K562 (cell line): ENCODE results near the gene ZNF814. TPM values are rescaled to one million over a fixed set of nuclear protein-coding genes. Genes with fewer than 3 reads are reported as not detected.
A peak's percentile ranks its signal among the peaks of the same experiment; 100 is the strongest.
"Not testable (repeated sequence)": the region's sequence is repeated elsewhere in the genome, so short reads cannot be mapped to it uniquely, and the experiment has no call there.

Experiments
- ATAC-seq: fragments of 200-7000 bp; cut with Tn5 transposase; 3 replicates; pipeline ENCODE4 v1.9.1; 2020; ENCODE audit warnings: moderate library complexity
- BruUV-seq: library from RNA; stranded (reverse); fragments of 400-500 nt; replicated peaks from 2 replicates; lab custom pipeline; 2021; lab: Mats Ljungman, UMichigan
- CTCF ChIA-PET: fragments of 300-600 bp; formaldehyde crosslinking; extraction: SDS; loops from one replicate; lab custom pipeline; 2021; ENCODE audit warnings: low intra/inter-chr PET ratio; lab: Yijun Ruan, JAX
- POLR2A ChIA-PET: fragments of 300-600, 350-650 bp; sonication (Branson Sonifier 250); formaldehyde crosslinking; extraction: SDS; loops from one replicate; lab custom pipeline; 2021; ENCODE audit warnings: antibody characterized with exemption, inconsistent platforms; lab: Yijun Ruan, JAX
- DNase-seq, 4 experiments: peaks; one replicate each; pipeline versions ENCODE4 v3.0.0 to v3.0.0-alpha.2; 2011 to 2018; ENCODE audit warnings: low spot score in 3 of 4, mixed read lengths in 3 of 4; ENCODE audit errors: extremely low read depth in 1 of 4
- FAIRE-seq: peaks from 2 replicates; lab custom pipeline; 2011; peaks lifted over from hg19 to GRCh38; lab: Jason Lieb, UNC
- H2AFZ ChIP-seq: 2 replicates; pipeline ENCODE4 v1.6.0; 2011; ENCODE audit warnings: low read depth, low read length, control low read depth, inconsistent platforms
- H3K27ac ChIP-seq: fragments of 200-600 bp; 3 replicates; pipeline ENCODE4 v1.8.0; 2011; ENCODE audit warnings: low read depth, mild to moderate bottlenecking, control low read depth, inconsistent platforms, low read length, moderate library complexity, mixed read lengths; ENCODE audit errors: extremely low read depth
- H3K27me3 ChIP-seq, 2 experiments: fragments of 300-600 bp in 1 of 2; 2 replicates in 1 of 2; 3 replicates in 1 of 2; pipeline versions ENCODE4 v1.6.0 to v1.8.0; 2011; ENCODE audit warnings: inconsistent platforms in 2 of 2, low read length in 2 of 2, mild to moderate bottlenecking in 1 of 2, mixed read lengths in 1 of 2, moderate library complexity in 1 of 2; ENCODE audit not compliant: control insufficient read depth in 2 of 2, insufficient read depth in 2 of 2
- H3K36me3 ChIP-seq: fragments of 300-600 bp; 3 replicates; pipeline ENCODE4 v1.8.0; 2011; ENCODE audit warnings: mild to moderate bottlenecking, low read length, inconsistent platforms; ENCODE audit not compliant: control insufficient read depth, insufficient read depth
- H3K4me1 ChIP-seq, 2 experiments: fragments of 200-600 bp in 1 of 2; replicated peaks in 1 of 2; 2 replicates in 1 of 2; 3 replicates in 1 of 2; pipeline versions ENCODE4 v1.5.1 to v1.8.0; 2011; ENCODE audit warnings: inconsistent platforms in 2 of 2, low read length in 2 of 2, mild to moderate bottlenecking in 1 of 2, mixed read lengths in 1 of 2, moderate library complexity in 1 of 2; ENCODE audit not compliant: control insufficient read depth in 2 of 2, insufficient read depth in 2 of 2
- H3K4me2 ChIP-seq: 2 replicates; pipeline ENCODE4 v1.6.1; 2011; ENCODE audit warnings: low read length, control low read depth, inconsistent platforms, mixed read lengths; ENCODE audit not compliant: insufficient read depth
- H3K4me3 ChIP-seq: fragments of 200-600 bp; sonication (generic), shearing (Covaris generic); 2 replicates; pipeline ENCODE4 v1.5.1; 2016; ENCODE audit warnings: control low read depth, inconsistent platforms
- H3K79me2 ChIP-seq: fragments of 200-600 bp; 3 replicates; pipeline ENCODE4 v1.8.0; 2011; ENCODE audit warnings: low read length, inconsistent platforms; ENCODE audit not compliant: control insufficient read depth, insufficient read depth
- H3K9ac ChIP-seq, 2 experiments: 2 replicates each; pipeline versions ENCODE4 v1.6.0 to v1.6.1; 2011; ENCODE audit warnings: low read depth in 2 of 2, low read length in 2 of 2, control low read depth in 1 of 2, inconsistent platforms in 1 of 2, mild to moderate bottlenecking in 1 of 2, mixed read lengths in 1 of 2; ENCODE audit not compliant: insufficient read depth in 1 of 2
- H3K9me1 ChIP-seq: one replicate; pipeline ENCODE4 v1.6.0; 2011; ENCODE audit warnings: inconsistent platforms, mild to moderate bottlenecking, low read length, moderate library complexity; ENCODE audit not compliant: control insufficient read depth, insufficient read depth
- H3K9me3 ChIP-seq: replicated peaks from 2 replicates; pipeline ENCODE4 v1.5.1; 2011; ENCODE audit warnings: low read depth, low read length, inconsistent platforms; ENCODE audit not compliant: control insufficient read depth, insufficient read depth
- H4K20me1 ChIP-seq: replicated peaks from 2 replicates; pipeline ENCODE4 v1.6.1; 2011; ENCODE audit warnings: low read length, inconsistent platforms, mixed read lengths; ENCODE audit not compliant: control insufficient read depth, insufficient read depth
- CBX2 ChIP-seq: fragments of 200-600 bp; sonication (generic); IDR thresholded peaks from one replicate; pipeline ENCODE4 v1.6.1; 2012; ENCODE audit warnings: mild to moderate bottlenecking, low read length, inconsistent platforms; ENCODE audit not compliant: insufficient read depth, poor library complexity, severe bottlenecking
- DACH1 ChIP-seq: fragments of 450-650 bp; IDR thresholded peaks from 2 replicates; pipeline ENCODE4 v1.6.1; 2018; ENCODE audit not compliant: partially characterized antibody
- EP300 ChIP-seq: IDR thresholded peaks from 2 replicates; pipeline ENCODE4 v1.6.1; 2012; ENCODE audit warnings: low read length, improper control_type of control experiment
- ETV6 ChIP-seq, 3 experiments: fragments of 150-350 bp in 1 of 3; sonication (generic) in 1 of 3; formaldehyde crosslinking in 1 of 3; IDR thresholded peaks; 2 replicates each; pipeline versions ENCODE4 v1.6.1 to v1.8.0; 2014 to 2022; ENCODE audit warnings: borderline replicate concordance in 2 of 3, low read depth in 2 of 3, antibody characterized with exemption in 1 of 3, low read length in 1 of 3, mild to moderate bottlenecking in 1 of 3, missing genetic modification reagents in 1 of 3
- HDAC2 ChIP-seq: fragments of 450-650 bp; IDR thresholded peaks from 2 replicates; pipeline ENCODE4 v1.6.1; 2016; ENCODE audit warnings: mild to moderate bottlenecking
- HEY1 ChIP-seq: fragments of 250-450 bp; sonication (Bioruptor Pico); IDR thresholded peaks from 2 replicates; pipeline ENCODE4 v1.5.0; 2020; ENCODE audit warnings: mild to moderate bottlenecking, moderate library complexity, borderline replicate concordance
- POLR3G ChIP-seq: IDR thresholded peaks from 2 replicates; pipeline ENCODE4 v1.6.1; 2011; ENCODE audit not compliant: insufficient read length, insufficient replicate concordance; ENCODE audit errors: extremely low read depth
- RFX1 ChIP-seq: fragments of 450-650 bp; IDR thresholded peaks from 2 replicates; pipeline ENCODE4 v1.6.1; 2016; ENCODE audit warnings: mild to moderate bottlenecking, moderate library complexity
- TRIM24 ChIP-seq, 2 experiments: fragments of 450-650 bp; IDR thresholded peaks; 2 replicates each; pipeline ENCODE4 v1.6.1; 2016
- ZNF146 ChIP-seq: IDR thresholded peaks from one replicate; pipeline ENCODE4 v1.6.1; 2018; ENCODE audit warnings: missing compliant biosample characterization; ENCODE audit not compliant: unreplicated experiment
- ZSCAN29 ChIP-seq: fragments of 450-650 bp; IDR thresholded peaks from 2 replicates; pipeline ENCODE4 v1.6.1; 2017
- WGBS: fragments of 100-300 bp; shearing (Covaris generic); methylation state at CpG from one replicate; pipeline ENCODE4 v1.1.6; 2016; ENCODE audit warnings: low coverage, mixed read lengths; ENCODE audit not compliant: insufficient coverage; ENCODE audit errors: missing lambda C conversion rate; 5-methylcytosine and 5-hydroxymethylcytosine counted together
- in situ Hi-C: fragments of 300-500 bp; cut with MboI; formaldehyde crosslinking; loops from 4 replicates; pipeline ENCODE4 v1.15.0; 2018; ENCODE audit warnings: inconsistent platforms, mixed read lengths
- intact Hi-C: fragments of 100-400 bp; cut with micrococcal nuclease; formaldehyde crosslinking; loops from 2 replicates; pipeline ENCODE4 v1.14.2; 2022
- polyA plus RNA-seq, 8 experiments: library from polyadenylated mRNA; depleted of rRNA in 4 of 8; stranded (reverse) in 5 of 8; unstranded in 3 of 8; fragments of >200 nt; fragmentation: Nextera tagmentation in 2 of 8; fragmentation: Illumina TruSeq in 1 of 8; extraction: Ambion mirVana in 2 of 8; extraction: Trizol in 1 of 8; gene quantifications; 2 replicates each; pipeline versions ENCODE4 v1.2.1 to v1.2.3, GENCODE V29; 2011 to 2014; ENCODE audit warnings: inconsistent platforms in 1 of 8, missing spikeins in 1 of 8
- total RNA-seq, 7 experiments: library from RNA; depleted of rRNA in 6 of 7; stranded (reverse); fragments of >200 nt in 6 of 7; fragmentation: Illumina TruSeq in 2 of 7; extraction: Trizol in 2 of 7; gene quantifications; 2 replicates each; pipeline versions ENCODE4 v1.2.1 to v1.2.3, GENCODE V29; 2011 to 2021; ENCODE audit warnings: low replicate concordance in 1 of 7
- TF ChIP-seq, protein P1 (sequence below), 2 experiments: IDR thresholded peaks; 2 replicates each; pipeline ENCODE4 v1.6.1; 2011; ENCODE audit warnings: borderline replicate concordance in 1 of 2, control low read depth in 1 of 2, low read depth in 1 of 2, low read length in 1 of 2, mild to moderate bottlenecking in 1 of 2, mixed read lengths in 1 of 2, moderate library complexity in 1 of 2; ENCODE audit not compliant: insufficient read depth in 1 of 2, insufficient read length in 1 of 2, poor library complexity in 1 of 2, severe bottlenecking in 1 of 2; ENCODE audit errors: extremely low read depth in 1 of 2

Gene ZNF814
- total and polyA plus RNA-seq, 9 of the 15 experiments (the other 6 are each of a cell fraction or from before 2014, with no cell fraction given): 0.42 to 3.5 (median 1.9) TPM

DNA sequence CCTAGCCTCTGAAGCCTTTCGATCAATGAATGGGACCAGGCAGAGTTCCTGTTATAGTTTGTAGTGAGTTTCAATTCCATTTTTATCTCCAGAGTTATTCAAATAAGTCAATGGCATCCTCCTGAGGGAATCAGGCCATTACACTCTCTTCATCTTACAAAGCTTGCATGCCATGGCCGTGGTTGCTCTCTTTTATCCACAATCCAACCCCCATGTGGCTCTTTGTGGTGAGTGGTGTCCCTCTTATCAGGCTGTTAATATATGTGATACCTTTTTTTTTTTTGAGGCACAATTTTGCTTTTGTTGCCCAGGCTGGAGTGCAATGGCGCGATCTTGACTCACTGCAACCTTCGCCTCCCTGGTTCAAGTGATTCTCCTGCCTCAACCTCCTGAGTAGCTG, 51.8 kb downstream of the ZNF814 start:
- in situ Hi-C loops, H3K4me3 ChIP-seq, intact Hi-C loops, DNase-seq, CTCF ChIA-PET, H3K9ac ChIP-seq, H3K4me1 ChIP-seq, H3K9me1 ChIP-seq, ATAC-seq, H3K9me3 ChIP-seq, H4K20me1 ChIP-seq, H2AFZ ChIP-seq, H3K27me3 ChIP-seq, BruUV-seq, H3K27ac ChIP-seq, FAIRE-seq, H3K4me2 ChIP-seq: not testable (repeated sequence)
- POLR2A ChIA-PET: interaction anchor here (0.7 kb wide), 1 partner anchor 109 kb away, joined by 3 read pairs; no protein-coding TSS in a partner anchor
- Histone ChIP-seq H3K36me3 (peaks cover 38% of the 10 kb centered on the region; the same call in 1 of the 3 replicates), H3K79me2 (peaks cover 22% of the 10 kb centered on the region)
- 91% methylated on average over 5 of the region's 5 CpGs for WGBS

- no peaks in the 10 kb centered on the region; the same call in 1 of the 2 replicates for H3K9me3 ChIP-seq
- intact Hi-C loops: no loop called here
- ATAC-seq (peak; percentile 94), FAIRE-seq (peak; percentile 67), DNase-seq (peak; percentile 27 to 61 (median 34))
- no peaks in the 10 kb centered on the region for H3K9me1 ChIP-seq
- peaks cover 66% of the 10 kb centered on the region for H3K79me2 ChIP-seq
- H3K36me3 ChIP-seq: peaks cover 38% of the 10 kb centered on the region; the same call in 2 of the 3 replicates
- no peak within 1 kb of the TSS for H3K4me3 ChIP-seq
- H3K4me2 ChIP-seq: no peak within 1 kb of the TSS
- H3K27ac ChIP-seq: no peak within 1 kb of the TSS
- H2AFZ ChIP-seq: no peak within 1 kb of the TSS
- H3K4me1 ChIP-seq: peaks cover 0 to 5% of the 10 kb centered on the region in 2 experiments; a peak in 2 of 5 replicates
- in situ Hi-C loops: no loop called here
- no peak within 1 kb of the TSS for H3K9ac ChIP-seq
- peaks cover 3% of the 10 kb centered on the region; the same call in 1 of the 2 replicates for H4K20me1 ChIP-seq
- no TSS peak for BruUV-seq
- no peaks in the 10 kb centered on the region for H3K27me3 ChIP-seq
- ChIA-PET CTCF (interaction anchor here (0.6 kb wide), 1 partner anchor 365 kb away, joined by 3 read pairs; no protein-coding TSS in a partner anchor), POLR2A (interaction anchor here (0.5 to 0.6 kb wide), 2 partner anchors 60 to 689 kb away, joined by 3 read pairs; partner anchors contain the start of gene ZBTB45)
- 77% methylated on average over 17 of the region's 22 CpGs for WGBS
- TF ChIP-seq HDAC2: no peak
- TF ChIP-seq TRIM24 (IDR thresholded peaks at IDR 0.05): peak in 1 of 2 experiments; percentile 36; a peak in 1 of 4 replicates
- TF ChIP-seq, protein P1, sequence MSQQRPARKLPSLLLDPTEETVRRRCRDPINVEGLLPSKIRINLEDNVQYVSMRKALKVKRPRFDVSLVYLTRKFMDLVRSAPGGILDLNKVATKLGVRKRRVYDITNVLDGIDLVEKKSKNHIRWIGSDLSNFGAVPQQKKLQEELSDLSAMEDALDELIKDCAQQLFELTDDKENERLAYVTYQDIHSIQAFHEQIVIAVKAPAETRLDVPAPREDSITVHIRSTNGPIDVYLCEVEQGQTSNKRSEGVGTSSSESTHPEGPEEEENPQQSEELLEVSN (IDR thresholded peaks at IDR 0.05; ENCODE audit: borderline replicate concordance in 1 of 2, extremely low read depth in 1 of 2, insufficient read depth in 1 of 2, insufficient read length in 1 of 2, low read depth in 1 of 2, low read length in 1 of 2, poor library complexity in 1 of 2, severe bottlenecking in 1 of 2): peak in 1 of 2 experiments; percentile 26
- TF ChIP-seq RFX1: peak; percentile 20; the same call in 1 of the 2 replicates
- no peak for TF ChIP-seq ZNF146
- TF ChIP-seq CBX2: no peak
- TF ChIP-seq HEY1 (CRISPR knock-in tag): no peak
- no peak for TF ChIP-seq EP300
- no peak for TF ChIP-seq POLR3G
- no peak for TF ChIP-seq DACH1
- TF ChIP-seq ETV6 (IDR thresholded peaks at IDR 0.05; ENCODE audit: borderline replicate concordance in 1 of 2, low read depth in 2 of 2, low read length in 1 of 2): no peak
- no peak for TF ChIP-seq ETV6 (CRISPR knock-in tag; IDR thresholded peaks at IDR 0.05; ENCODE audit: borderline replicate concordance)
- no peak for TF ChIP-seq ZSCAN29
Observed at GRCh38 chr19:57830071-57830602, 58.7 kb downstream of the ZNF814 start, which contains the start of gene ZNF587B. ZNF587B (plus strand) TSS chr19:57830299; CDS start chr19:57830529, 230 bp downstream.
